Stimulated activated CD8-positive, alpha-beta memory T cell treated with anti-CD3 and anti-CD28 coated beads, Interleukin-15, amount 100 ng/mL, for 1 hour (primary cell): ENCODE data around the gene CHN1.

Experiments used
- DNase-seq: peaks from one replicate; pipeline ENCODE4 v3.0.0-alpha.2; 2020; ENCODE audit warnings: low read depth

CHN1 gene

GRCh38 chr2:174870787-174871186, 134.4 kb downstream of the CHN1 start:
- no peak for DNase-seq

DNA sequence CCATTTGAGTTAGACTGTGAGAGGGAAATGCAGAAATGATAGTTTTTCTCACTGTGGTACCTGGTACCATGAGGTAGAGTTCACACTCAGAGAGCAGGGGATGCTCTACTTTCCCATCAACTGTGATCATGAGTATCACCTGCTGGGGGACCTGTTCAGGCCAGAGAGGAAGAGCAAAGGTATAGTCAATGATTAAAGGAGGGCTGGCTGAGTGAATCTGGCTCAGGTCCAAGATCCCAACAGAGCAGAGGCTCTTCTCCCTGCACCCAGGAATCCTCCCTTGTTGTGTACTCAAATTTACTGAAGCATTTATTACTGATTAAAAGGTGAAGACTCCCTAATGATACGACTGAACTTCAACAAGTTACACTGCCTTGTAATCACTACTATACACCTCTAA, 136.3 kb downstream of the CHN1 start:
- DNase-seq = no peak

GRCh38 chr2:174866421-174866820, 138.8 kb downstream of the CHN1 start:
- no peak for DNase-seq

GRCh38 chr2:174863183-174863582, 142.0 kb downstream of the CHN1 start:
- no peak for DNase-seq

GRCh38 chr2:174859563-174860169, 145.5 kb downstream of the CHN1 start:
- DNase-seq = no peak

GRCh38 chr2:174858745-174859144, 146.4 kb downstream of the CHN1 start:
- DNase-seq = no peak

- no peak for DNase-seq
These were observed 148.7 kb downstream of the CHN1 start for GRCh38 chr2:174856447-174856846.

DNA sequence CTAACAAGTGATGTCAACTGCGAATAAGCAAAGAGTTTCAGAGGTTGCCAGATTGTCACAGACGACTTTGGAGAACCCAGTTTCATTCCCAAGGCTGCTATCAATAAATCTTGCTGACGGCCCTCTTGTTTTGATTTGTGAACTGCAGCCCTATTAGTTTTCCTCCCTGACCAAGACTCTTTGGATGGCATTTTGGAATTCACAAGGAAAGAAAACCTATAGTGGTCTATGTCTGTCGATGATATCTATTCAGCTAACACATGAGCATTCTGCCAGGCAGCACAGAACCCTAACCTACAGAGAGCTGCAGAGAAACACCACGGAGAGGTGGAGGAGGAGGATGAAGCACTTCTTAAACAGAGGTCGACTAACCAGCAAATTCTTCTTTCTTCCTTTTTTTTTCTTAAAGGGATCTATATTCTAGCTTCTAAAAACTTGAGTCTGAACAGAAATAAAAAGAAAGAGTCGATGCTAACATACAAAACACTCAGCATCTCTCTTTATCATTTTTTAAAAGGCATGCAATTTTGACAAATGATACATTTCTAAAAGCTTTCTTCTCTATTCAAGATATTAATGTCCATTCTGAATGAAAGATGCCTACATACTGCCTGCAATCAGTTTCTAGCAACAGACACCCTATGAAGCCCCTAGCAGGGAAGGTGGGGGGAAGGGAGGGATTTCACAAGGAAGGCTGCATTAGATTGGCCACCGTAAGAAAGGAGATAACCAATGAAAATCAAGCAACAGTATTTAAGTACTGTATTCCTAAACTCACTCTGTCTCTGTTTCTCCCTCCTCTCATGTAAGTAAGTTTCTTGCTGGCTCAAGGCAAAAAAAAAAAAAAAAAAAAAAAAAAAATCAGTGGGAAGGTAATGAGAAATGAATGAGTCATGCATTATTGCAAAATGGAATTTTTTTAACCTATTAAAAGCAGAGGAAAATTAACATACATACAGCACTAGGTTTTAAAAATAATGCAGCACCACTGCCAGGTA, 157.9 kb downstream of the CHN1 start:
- DNase-seq = no peak

DNA sequence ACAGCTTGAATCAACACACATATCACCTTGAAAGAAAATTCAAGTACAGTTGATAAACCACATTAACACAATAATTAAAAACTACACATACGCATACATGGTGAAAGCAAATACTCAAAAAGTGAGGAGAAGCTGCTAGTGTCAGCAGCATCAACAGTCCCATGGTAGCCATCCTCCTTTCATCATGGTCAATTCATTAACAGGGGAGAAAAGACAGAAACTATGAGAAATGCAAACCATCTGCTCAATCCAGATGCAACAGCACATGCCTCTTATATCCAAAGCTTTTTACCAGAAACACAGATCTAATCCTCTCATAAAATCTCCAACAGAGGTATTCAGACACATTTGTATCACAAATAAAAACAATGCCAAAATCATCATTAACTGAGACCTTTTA, 159.0 kb downstream of the CHN1 start:
- no peak for DNase-seq

DNA sequence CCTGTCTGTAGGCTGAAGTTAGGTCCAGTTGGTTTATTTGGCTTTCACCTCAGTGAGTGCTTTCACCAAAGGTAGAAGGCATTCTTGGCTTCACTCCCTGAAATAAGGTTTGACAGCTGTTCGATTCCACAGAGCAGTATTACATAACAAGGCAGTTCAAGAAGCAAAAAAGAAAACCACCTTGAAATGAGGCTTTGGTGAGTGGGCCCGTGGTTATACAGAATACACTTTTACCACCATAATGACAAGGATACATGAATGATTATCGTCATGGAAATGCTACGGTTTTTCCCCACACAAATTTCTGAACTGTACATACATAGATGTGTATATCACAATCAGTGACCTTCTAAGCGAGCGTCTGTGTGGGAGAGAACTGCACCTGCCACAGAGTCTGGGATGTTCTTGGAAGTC, 160.9 kb downstream of the CHN1 start:
- DNase-seq = no peak

DNA sequence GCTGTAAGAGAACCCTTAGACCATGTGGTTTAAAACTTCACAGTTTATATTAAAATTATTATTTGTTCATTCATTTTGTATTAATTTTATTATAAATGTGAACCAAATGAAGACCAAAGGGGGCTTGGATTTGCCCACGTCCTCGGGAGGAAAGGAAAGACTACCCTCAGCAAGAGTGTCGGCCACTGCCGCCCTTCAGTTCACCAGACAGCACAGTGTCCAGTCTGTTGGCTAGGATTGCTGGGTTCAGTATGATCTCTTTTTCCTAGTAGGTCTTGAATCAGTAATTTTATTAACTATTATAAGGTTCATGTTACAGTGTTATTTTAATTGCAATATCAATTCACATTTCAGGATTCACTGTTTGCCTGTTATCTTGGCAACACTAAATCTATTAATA, 162.7 kb downstream of the CHN1 start:
- DNase-seq = no peak

DNA sequence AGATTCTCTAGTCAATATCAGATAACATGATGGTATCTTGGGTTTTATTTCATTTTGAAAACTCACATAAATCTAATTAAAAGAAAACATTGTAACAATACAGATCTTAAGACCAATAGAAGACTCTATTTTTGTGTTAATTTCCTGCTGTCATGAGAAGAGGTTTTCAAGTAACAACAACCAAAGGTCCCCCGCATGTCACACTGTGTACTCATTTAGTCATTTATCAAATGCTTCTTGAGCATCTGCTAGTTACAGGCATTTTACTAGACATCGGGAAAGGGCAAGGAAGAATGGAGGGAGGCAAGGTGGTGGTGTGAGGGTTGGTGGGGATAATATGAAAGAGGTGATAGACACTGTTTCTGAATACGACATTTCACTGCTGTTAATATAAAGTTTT, 163.2 kb downstream of the CHN1 start:
- no peak for DNase-seq

DNA sequence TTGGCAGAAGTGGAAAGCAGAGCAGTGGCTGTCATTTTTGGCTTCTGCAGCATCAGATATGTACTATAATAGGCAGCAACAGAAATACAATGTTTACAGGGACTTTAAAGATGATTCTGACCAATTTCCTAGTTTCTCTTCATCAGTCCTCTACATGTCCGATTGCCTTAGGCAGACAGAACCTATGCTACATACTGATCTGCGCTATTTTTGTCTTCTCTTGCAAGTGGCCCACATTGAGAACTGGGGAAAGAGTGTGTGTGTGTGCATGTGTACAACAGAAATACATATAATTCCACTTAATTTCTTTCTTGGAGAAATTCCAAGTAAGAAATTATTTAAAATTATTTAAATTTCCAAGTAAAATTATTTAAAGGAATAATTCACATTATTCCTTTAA, 163.8 kb downstream of the CHN1 start:
- no peak for DNase-seq

GRCh38 chr2:174840436-174840835, 164.7 kb downstream of the CHN1 start:
- no peak for DNase-seq

GRCh38 chr2:174839662-174840061, 165.5 kb downstream of the CHN1 start:
- no peak for DNase-seq

DNA sequence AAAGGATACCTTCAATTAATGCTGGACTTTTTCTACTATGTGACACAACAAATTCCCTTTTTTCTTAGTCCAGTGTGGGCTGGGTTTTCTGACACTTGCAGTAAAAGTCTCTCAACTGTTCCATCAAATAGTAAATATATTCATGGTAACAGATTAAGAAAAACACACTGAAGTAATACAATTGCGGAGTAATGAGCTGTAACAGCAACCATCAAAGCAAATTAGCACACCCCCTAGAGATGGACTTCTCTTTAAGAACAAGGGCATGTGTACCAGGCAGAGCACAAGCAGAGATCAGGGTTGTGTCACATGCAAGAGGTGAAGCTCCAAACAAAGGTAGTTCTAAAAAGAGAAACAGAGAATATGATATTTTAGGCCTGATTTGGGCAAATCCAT, 168.2 kb downstream of the CHN1 start:
- no peak for DNase-seq

GRCh38 chr2:174836377-174836994, 168.7 kb downstream of the CHN1 start:
- DNase-seq = no peak

DNA sequence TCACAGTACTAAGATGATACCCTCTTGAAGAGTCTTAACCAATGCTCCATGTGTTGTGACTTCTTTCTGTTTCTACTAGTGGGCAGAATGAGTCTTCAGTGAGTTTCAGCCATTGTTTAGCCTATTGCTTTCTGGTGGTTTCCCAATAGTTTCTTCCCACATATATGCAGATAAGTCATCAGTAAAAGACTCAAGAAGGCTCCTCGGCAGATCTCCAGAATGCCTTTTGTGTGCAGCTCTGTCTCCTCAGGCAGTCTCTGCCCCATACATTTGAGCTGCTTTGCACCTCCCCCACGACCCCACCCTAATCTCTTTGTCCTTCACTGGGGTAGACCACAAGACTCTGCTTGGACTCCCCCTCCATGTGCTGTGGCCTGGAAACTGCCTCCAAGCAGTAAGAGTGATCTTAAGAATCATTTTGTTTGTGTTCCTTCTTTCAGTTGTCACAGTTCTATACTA, 169.4 kb downstream of the CHN1 start:
- DNase-seq = no peak

GRCh38 chr2:174833737-174834136, 171.4 kb downstream of the CHN1 start:
- DNase-seq = no peak

DNA sequence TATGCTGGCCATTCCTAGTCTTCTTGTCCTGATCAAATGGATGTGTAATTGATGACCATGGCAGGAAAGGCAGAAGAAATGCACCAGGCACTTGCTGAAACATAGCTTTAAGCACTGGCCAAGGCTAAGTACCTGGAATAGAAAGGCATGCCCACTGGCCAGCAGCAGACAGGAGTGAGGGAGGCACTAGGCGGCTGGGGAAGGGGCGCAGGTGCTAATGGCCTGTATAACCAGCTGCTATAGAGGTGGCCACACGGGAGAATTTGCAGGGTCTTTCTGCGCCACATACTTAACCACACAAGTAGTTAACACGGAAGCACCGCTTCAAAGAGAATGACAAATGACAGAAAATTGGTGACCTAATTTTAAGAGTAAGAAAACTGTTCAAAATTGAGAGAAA, 174.6 kb downstream of the CHN1 start:
- DNase-seq = no peak

DNA sequence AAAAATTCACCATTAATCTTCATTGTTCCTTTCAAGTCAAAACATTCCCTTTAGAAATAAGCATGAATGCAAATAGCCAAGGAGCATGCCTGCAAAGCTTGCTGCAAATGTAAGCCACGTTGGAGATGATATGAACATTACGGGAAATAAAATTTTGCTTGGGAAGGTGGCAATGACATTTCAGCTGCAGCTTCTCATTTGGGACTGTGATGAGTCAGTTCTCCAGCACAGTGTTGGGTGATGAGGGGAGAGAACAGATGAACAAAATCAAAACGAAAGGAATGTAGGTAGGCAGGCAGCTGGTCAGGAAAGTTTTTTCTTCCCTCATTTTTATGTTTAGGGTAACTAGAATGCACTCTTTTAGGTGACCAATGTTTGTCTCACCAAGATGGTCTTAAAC, 175.6 kb downstream of the CHN1 start:
- DNase-seq = no peak

DNA sequence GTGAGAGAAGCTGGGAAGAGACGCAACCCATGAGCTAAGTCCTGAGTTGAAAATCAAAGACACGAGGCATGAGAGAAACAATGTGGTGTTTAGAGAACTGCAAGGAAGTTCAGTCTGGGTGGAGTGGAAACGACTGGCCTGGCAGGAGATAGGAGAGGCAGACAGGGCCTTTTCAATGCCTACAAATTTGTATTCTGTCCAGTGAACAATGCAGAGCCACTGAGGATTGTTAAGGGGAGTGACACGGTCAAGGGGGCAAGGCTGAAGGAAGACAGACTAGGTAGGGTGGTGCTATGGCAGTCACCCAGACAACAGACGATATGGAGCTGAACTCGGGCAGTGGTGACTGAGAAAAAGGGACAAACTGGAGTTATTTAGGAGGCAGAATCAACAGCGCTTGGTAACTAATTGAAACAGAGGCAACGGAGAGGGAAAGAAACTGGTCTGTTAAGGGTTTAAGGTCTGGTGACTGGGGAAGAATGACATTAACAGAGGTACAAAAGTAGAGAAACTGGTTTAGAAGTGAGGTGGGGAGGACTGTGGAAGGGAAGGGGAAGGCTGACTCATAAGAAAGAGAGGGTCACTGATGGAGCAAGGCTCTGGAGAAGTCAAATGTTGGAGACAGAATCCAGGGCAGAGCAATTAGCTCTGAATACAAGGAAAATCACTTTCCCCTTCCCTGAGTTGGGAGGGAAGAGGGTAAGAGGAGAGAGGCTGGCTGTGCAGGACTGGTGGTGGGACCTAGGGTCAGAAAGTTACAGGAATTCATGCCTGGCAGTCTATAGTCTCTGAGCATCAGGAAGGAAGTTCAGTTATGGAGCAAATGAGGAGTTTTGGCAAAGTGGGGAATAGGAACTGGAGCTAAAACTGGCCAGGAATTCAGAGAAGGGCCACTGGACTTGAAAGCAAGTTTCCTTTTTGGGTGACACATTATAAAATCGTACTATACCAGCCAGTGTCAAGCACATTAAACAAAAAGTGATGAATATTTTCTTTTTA, 177.5 kb downstream of the CHN1 start:
- DNase-seq = no peak
